ENCODE measurements around the gene ZGPAT.

- TF ChIP-seq CTCF (IDR thresholded peaks at IDR 0.05) (no peak), POLR2A (IDR thresholded peaks at IDR 0.05) (no peak)
Measured at GRCh38 chr20:63690003-63690897, 17.6 kb upstream of the ZGPAT start.

All from upper lobe of left lung (tissue), 4 donors.